Liver (tissue), 5 donors: ENCODE measurements around the gene PCDH7. TPM values are rescaled to one million over a fixed set of nuclear protein-coding genes. Genes with fewer than 3 reads are reported as not detected.

Source experiments
- EGR1 ChIP-seq, 2 donors: IDR thresholded peaks; 2 replicates each; pipeline ENCODE4 v1.6.1; 2016 to 2018; ENCODE audit warnings: antibody characterized with exemption in 2 of 2, low read depth in 2 of 2
- FOXA1 ChIP-seq: IDR thresholded peaks from 2 replicates; pipeline ENCODE4 v1.6.1; 2016; ENCODE audit warnings: antibody characterized with exemption
- HNF4A ChIP-seq, 2 donors: conservative IDR thresholded peaks; 2 replicates each; pipeline ENCODE4 v1.6.1; 2016; ENCODE audit warnings: antibody characterized with exemption in 2 of 2, mild to moderate bottlenecking in 2 of 2
- MAX ChIP-seq: IDR thresholded peaks from 2 replicates; pipeline ENCODE4 v1.6.1; 2016; ENCODE audit warnings: antibody characterized with exemption
- RXRA ChIP-seq, 2 donors: IDR thresholded peaks; 2 replicates each; pipeline ENCODE4 v1.6.1; 2017 to 2018; ENCODE audit warnings: antibody characterized with exemption in 2 of 2, mild to moderate bottlenecking in 1 of 2
- SP1 ChIP-seq: IDR thresholded peaks from 2 replicates; pipeline ENCODE4 v1.6.1; 2018; ENCODE audit warnings: antibody characterized with exemption, mild to moderate bottlenecking
- TAF1 ChIP-seq: conservative IDR thresholded peaks from 2 replicates; pipeline ENCODE4 v1.6.1; 2016; ENCODE audit warnings: antibody characterized with exemption, mild to moderate bottlenecking
- polyA plus RNA-seq, 2 donors: library from polyadenylated mRNA; stranded (reverse) in 1 of 2; unstranded in 1 of 2; fragments of 200-250 nt in 1 of 2; fragments of >200 nt in 1 of 2; fragmentation: Nextera tagmentation in 1 of 2; extraction: Ambion mirVana in 1 of 2; gene quantifications; one replicate each; pipeline versions ENCODE4 v1.2.1 to v1.2.3, GENCODE V29; 2013 to 2015
- total RNA-seq, 2 donors: library from RNA; depleted of rRNA; stranded (reverse); fragments of >200 nt; gene quantifications; one replicate each; pipeline ENCODE4 v1.2.3, GENCODE V29; 2014
- TF ChIP-seq, protein P1 (sequence below): IDR thresholded peaks from 2 replicates; pipeline ENCODE4 v1.6.1; 2016; ENCODE audit warnings: antibody characterized with exemption, mild to moderate bottlenecking
- donor health status: healthy.
- donor health status: healthy.
- donor health status: healthy.

PCDH7 gene
- total and polyA plus RNA-seq, 4 donors = 0.32 to 3.0 (median 0.98) TPM

- TF ChIP-seq, protein P1, sequence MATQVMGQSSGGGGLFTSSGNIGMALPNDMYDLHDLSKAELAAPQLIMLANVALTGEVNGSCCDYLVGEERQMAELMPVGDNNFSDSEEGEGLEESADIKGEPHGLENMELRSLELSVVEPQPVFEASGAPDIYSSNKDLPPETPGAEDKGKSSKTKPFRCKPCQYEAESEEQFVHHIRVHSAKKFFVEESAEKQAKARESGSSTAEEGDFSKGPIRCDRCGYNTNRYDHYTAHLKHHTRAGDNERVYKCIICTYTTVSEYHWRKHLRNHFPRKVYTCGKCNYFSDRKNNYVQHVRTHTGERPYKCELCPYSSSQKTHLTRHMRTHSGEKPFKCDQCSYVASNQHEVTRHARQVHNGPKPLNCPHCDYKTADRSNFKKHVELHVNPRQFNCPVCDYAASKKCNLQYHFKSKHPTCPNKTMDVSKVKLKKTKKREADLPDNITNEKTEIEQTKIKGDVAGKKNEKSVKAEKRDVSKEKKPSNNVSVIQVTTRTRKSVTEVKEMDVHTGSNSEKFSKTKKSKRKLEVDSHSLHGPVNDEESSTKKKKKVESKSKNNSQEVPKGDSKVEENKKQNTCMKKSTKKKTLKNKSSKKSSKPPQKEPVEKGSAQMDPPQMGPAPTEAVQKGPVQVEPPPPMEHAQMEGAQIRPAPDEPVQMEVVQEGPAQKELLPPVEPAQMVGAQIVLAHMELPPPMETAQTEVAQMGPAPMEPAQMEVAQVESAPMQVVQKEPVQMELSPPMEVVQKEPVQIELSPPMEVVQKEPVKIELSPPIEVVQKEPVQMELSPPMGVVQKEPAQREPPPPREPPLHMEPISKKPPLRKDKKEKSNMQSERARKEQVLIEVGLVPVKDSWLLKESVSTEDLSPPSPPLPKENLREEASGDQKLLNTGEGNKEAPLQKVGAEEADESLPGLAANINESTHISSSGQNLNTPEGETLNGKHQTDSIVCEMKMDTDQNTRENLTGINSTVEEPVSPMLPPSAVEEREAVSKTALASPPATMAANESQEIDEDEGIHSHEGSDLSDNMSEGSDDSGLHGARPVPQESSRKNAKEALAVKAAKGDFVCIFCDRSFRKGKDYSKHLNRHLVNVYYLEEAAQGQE = no peak
- TF ChIP-seq HNF4A (conservative IDR thresholded peaks at IDR 0.05) = no peak
- TF ChIP-seq MAX = no peak
- no peak for TF ChIP-seq RXRA (IDR thresholded peaks at IDR 0.05)
- TF ChIP-seq EGR1 (IDR thresholded peaks at IDR 0.05; ENCODE audit: low read depth in 2 of 2) = no peak
- no peak for TF ChIP-seq SP1
- no peak for TF ChIP-seq FOXA1
- TF ChIP-seq TAF1 = no peak
Measured at GRCh38 chr4:30776921-30777415, 56.8 kb downstream of the PCDH7 start (continued).
